ENCODE measurements around the gene ZNF587. TPM values are rescaled to one million over a fixed set of nuclear protein-coding genes. Genes with fewer than 3 reads are reported as not detected.

Gene ZNF587
- total RNA-seq (2022; extraction: Qiagen RNA extraction; ENCODE audit: low read depth): 4.8 to 7.8 TPM (median 6.4 TPM) in 5 replicates

GRCh38 chr19:57849666-57850473, at the start of gene ZNF587:
ZNF587 (plus strand) TSS chr19:57849859; CDS start chr19:57850039, 180 bp downstream.

GRCh38 chr19:57814505-57815246, 35.0 kb upstream of the ZNF587 start, which contains the start of gene ZNF552:
ZNF552 (minus strand) TSS chr19:57814913; CDS start chr19:57814743, 170 bp downstream.

GRCh38 chr19:57830071-57830602, 19.5 kb upstream of the ZNF587 start, which contains the start of gene ZNF587B:
ZNF587B (plus strand) TSS chr19:57830299; CDS start chr19:57830529, 230 bp downstream.

GRCh38 chr19:57888560-57889231, 39.0 kb downstream of the ZNF587 start, which contains the start of gene ZNF814:
ZNF814 (minus strand) TSS chr19:57889037; CDS start chr19:57888802, 235 bp downstream.

Other genes with a start within 250 kb of the ZNF587 start
- gene ZNF530, start 250.0 kb upstream of the ZNF587 start, total RNA-seq (2022; extraction: Qiagen RNA extraction; ENCODE audit: low read depth): 4.1 to 4.8 TPM (median 4.4 TPM) in 5 replicates
- 5.3 to 9.1 TPM (median 8.5 TPM) in 5 replicates for gene ZNF134, start 235.6 kb upstream of the ZNF587 start, total RNA-seq (2022; extraction: Qiagen RNA extraction; ENCODE audit: low read depth)
- gene ZNF211, start 216.7 kb upstream of the ZNF587 start, total RNA-seq (2022; extraction: Qiagen RNA extraction; ENCODE audit: low read depth): 5.4 to 6.4 TPM (median 6.0 TPM) in 5 replicates
- not detected in 5 replicates for gene ZSCAN4, start 180.9 kb upstream of the ZNF587 start, total RNA-seq (2022; extraction: Qiagen RNA extraction; ENCODE audit: low read depth)
- 5.4 to 6.2 TPM (median 6.0 TPM) in 5 replicates for gene ZNF551, start 167.9 kb upstream of the ZNF587 start, total RNA-seq (2022; extraction: Qiagen RNA extraction; ENCODE audit: low read depth)
- gene ZNF154, start 140.7 kb upstream of the ZNF587 start, total RNA-seq (2022; extraction: Qiagen RNA extraction; ENCODE audit: low read depth): not detected in 5 replicates
- gene ZNF671, start 122.2 kb upstream of the ZNF587 start, total RNA-seq (2022; extraction: Qiagen RNA extraction; ENCODE audit: low read depth): 0.73 to 1.0 TPM (median 0.80 TPM) in 5 replicates
- 4.3 to 6.2 TPM (median 5.1 TPM) in 5 replicates for gene ZNF776, start 103.0 kb upstream of the ZNF587 start, total RNA-seq (2022; extraction: Qiagen RNA extraction; ENCODE audit: low read depth)
- 5.6 to 7.8 TPM (median 6.4 TPM) in 5 replicates for gene ZNF586, start 80.2 kb upstream of the ZNF587 start, total RNA-seq (2022; extraction: Qiagen RNA extraction; ENCODE audit: low read depth)
- gene ZNF552, start 34.9 kb upstream of the ZNF587 start, total RNA-seq (2022; extraction: Qiagen RNA extraction; ENCODE audit: low read depth): 4.5 to 6.3 TPM (median 5.4 TPM) in 5 replicates
- gene ZNF587B, start 19.6 kb upstream of the ZNF587 start, total RNA-seq (2022; extraction: Qiagen RNA extraction; ENCODE audit: low read depth): 7.5 to 11.4 TPM (median 8.0 TPM) in 5 replicates
- 1.8 to 2.6 TPM (median 2.5 TPM) in 5 replicates for gene ZNF814, start 39.2 kb downstream of the ZNF587 start, total RNA-seq (2022; extraction: Qiagen RNA extraction; ENCODE audit: low read depth)
- 2.5 to 4.8 TPM (median 4.1 TPM) in 5 replicates for gene ZNF417, start 66.7 kb downstream of the ZNF587 start, total RNA-seq (2022; extraction: Qiagen RNA extraction; ENCODE audit: low read depth)
- gene ZNF418, start 85.5 kb downstream of the ZNF587 start, total RNA-seq (2022; extraction: Qiagen RNA extraction; ENCODE audit: low read depth): 0.74 to 1.7 TPM (median 0.82 TPM) in 5 replicates
- gene ZNF256, start 97.8 kb downstream of the ZNF587 start, total RNA-seq (2022; extraction: Qiagen RNA extraction; ENCODE audit: low read depth): 1.2 to 1.8 TPM (median 1.3 TPM) in 5 replicates
- gene C19orf18, start 124.7 kb downstream of the ZNF587 start, total RNA-seq (2022; extraction: Qiagen RNA extraction; ENCODE audit: low read depth): 0.15 TPM in 1 of 5 replicates, not detected in the others
- 1.3 to 3.0 TPM (median 2.7 TPM) in 5 replicates for gene ZNF606, start 153.0 kb downstream of the ZNF587 start, total RNA-seq (2022; extraction: Qiagen RNA extraction; ENCODE audit: low read depth)
- gene ZSCAN1, start 184.2 kb downstream of the ZNF587 start, total RNA-seq (2022; extraction: Qiagen RNA extraction; ENCODE audit: low read depth): not detected in 5 replicates
- not detected in 5 replicates for gene ZNF135, start 209.4 kb downstream of the ZNF587 start, total RNA-seq (2022; extraction: Qiagen RNA extraction; ENCODE audit: low read depth)
- gene ZSCAN18, start 248.4 kb downstream of the ZNF587 start, total RNA-seq (2022; extraction: Qiagen RNA extraction; ENCODE audit: low read depth): 2.2 to 2.8 TPM (median 2.3 TPM) in 5 replicates